Subcutaneous abdominal adipose tissue (tissue), 5 donors: ENCODE data around the gene TRPM6.

Experiments
- H3K27ac ChIP-seq: one replicate; pipeline ENCODE4 v1.7.0; 2013; ENCODE audit warnings: low read depth, mild to moderate bottlenecking, inconsistent platforms, low read length, moderate library complexity
- H3K27me3 ChIP-seq, 5 donors: one replicate each; pipeline ENCODE4 v1.7.0; 2013; ENCODE audit warnings: low read length in 5 of 5, inconsistent platforms in 1 of 5; ENCODE audit not compliant: control insufficient read depth in 5 of 5, insufficient read depth in 4 of 5
- H3K36me3 ChIP-seq, 5 donors: one replicate each; pipeline ENCODE4 v1.7.0; 2013; ENCODE audit warnings: low read length in 5 of 5; ENCODE audit not compliant: control insufficient read depth in 5 of 5, insufficient read depth in 5 of 5
- H3K4me1 ChIP-seq, 5 donors: one replicate each; pipeline ENCODE4 v1.7.0; 2013; ENCODE audit warnings: low read length in 5 of 5, mild to moderate bottlenecking in 3 of 5, moderate library complexity in 1 of 5; ENCODE audit not compliant: control insufficient read depth in 5 of 5, insufficient read depth in 5 of 5
- H3K4me3 ChIP-seq, 5 donors: one replicate each; pipeline ENCODE4 v1.7.0; 2013; ENCODE audit warnings: low read length in 5 of 5, low read depth in 1 of 5
- H3K9ac ChIP-seq, 5 donors: one replicate each; pipeline ENCODE4 v1.7.0; 2013; ENCODE audit warnings: low read length in 5 of 5, mild to moderate bottlenecking in 4 of 5, moderate library complexity in 3 of 5
- H3K9me3 ChIP-seq, 5 donors: one replicate each; pipeline ENCODE4 v1.7.0; 2013; ENCODE audit warnings: low read length in 5 of 5; ENCODE audit not compliant: control insufficient read depth in 5 of 5
- donor health status: healthy.
- donor health status: healthy.
- donor health status: healthy.
- donor health status: healthy.
- donor health status: healthy.

The TRPM6 gene

GRCh38 chr9:74691058-74691457 lies 196.7 kb downstream of the TRPM6 start:
- Histone ChIP-seq H3K4me1 (no peaks in the 10 kb centered on the region), H3K9ac (no peak overlapping the region), H3K27ac (no peak overlapping the region), H3K9me3 (no peaks in the 10 kb centered on the region), H3K27me3 (no peaks in the 10 kb centered on the region), H3K4me3 (no peak overlapping the region), H3K36me3 (no peaks in the 10 kb centered on the region)

DNA sequence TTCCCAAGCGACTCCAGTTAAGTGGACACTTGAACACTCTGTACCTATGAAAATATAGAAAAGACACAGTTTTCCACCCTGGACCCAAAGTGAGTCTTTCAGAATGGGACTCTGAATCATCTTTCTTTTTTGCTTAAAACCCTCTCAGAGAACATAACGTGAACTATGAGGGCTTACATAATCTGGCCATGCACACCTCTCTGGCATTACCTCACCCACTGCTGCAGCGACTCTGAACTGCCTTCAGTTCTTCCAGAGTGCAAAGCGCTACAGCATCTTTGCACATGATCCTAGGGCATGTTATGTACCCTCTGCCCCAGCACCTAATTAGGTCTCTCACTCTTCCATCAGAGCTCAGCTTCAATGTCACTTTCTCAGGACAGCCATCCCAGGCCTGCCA lies 204.4 kb downstream of the TRPM6 start:
- no peak overlapping the region for H3K27ac ChIP-seq
- no peaks in the 10 kb centered on the region for H3K9me3 ChIP-seq
- H3K9ac ChIP-seq: no peak overlapping the region
- no peak overlapping the region for H3K4me3 ChIP-seq
- H3K4me1 ChIP-seq: no peaks in the 10 kb centered on the region
- H3K27me3 ChIP-seq: no peaks in the 10 kb centered on the region
- H3K36me3 ChIP-seq: no peaks in the 10 kb centered on the region

DNA sequence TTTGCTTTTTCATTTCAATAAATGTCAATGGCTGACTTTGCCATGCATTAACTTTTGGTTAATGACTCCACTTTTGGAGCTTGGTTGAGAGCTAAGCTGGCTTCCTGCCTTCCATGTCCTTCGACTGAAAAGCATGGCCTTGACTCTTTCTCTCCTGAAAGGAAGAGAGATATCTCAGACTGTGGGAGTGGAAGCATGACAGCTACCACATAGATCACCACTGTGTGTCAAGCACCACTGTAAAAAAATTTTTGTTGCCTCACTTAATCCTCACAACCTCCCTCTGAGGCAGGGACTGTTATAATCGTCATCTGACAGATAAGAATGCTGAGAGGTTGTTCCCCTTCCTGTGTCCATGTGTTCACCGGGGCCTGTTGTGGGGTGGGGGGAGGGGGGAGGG lies 205.8 kb downstream of the TRPM6 start:
- H3K36me3 ChIP-seq: no peaks in the 10 kb centered on the region
- no peaks in the 10 kb centered on the region for H3K4me1 ChIP-seq
- H3K4me3 ChIP-seq: no peak overlapping the region
- H3K27me3 ChIP-seq: no peaks in the 10 kb centered on the region
- H3K27ac ChIP-seq: no peak overlapping the region
- H3K9me3 ChIP-seq: no peaks in the 10 kb centered on the region
- no peak overlapping the region for H3K9ac ChIP-seq

DNA sequence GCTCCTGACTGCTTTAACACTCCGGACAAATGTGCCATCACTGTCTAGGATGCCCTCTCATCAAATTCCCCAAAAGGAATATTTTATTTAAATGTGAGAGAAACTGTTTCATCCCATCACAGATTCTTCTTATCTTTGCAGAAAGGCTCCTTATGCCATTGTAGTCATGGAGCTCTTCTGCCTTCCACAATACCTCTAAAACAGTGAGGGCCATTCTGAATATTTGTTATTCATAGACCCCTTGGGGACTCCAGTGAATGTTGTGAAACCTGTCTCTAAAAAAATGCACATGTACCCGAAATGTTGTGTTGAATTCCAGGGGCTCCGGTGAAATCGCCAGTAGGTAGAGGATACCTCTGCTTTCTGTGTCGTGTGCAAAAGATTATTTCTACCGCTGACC lies 213.6 kb downstream of the TRPM6 start:
- Histone ChIP-seq H3K9me3 (no peaks in the 10 kb centered on the region), H3K4me3 (no peak overlapping the region), H3K9ac (no peak overlapping the region), H3K27me3 (no peaks in the 10 kb centered on the region), H3K4me1 (no peaks in the 10 kb centered on the region), H3K36me3 (no peaks in the 10 kb centered on the region), H3K27ac (no peak overlapping the region)
